ENCODE data around the gene HS3ST3A1. TPM values are rescaled to one million over a fixed set of nuclear protein-coding genes. Genes with fewer than 3 reads are reported as not detected.

Gene HS3ST3A1
- total and polyA plus RNA-seq, 2 experiments from 2014 or later = 39.2 to 85.1 TPM

GRCh38 chr17:13572581-13572980 lies 29.1 kb downstream of the HS3ST3A1 start:
- H3K9ac ChIP-seq = no peak overlapping the region
- H2AFZ ChIP-seq = no peak overlapping the region
- peaks cover 32% of the 10 kb centered on the region for H3F3A ChIP-seq (ENCODE audit: insufficient read depth)
- H3K9me3 ChIP-seq (ENCODE audit: low read depth) = no peaks in the 10 kb centered on the region
- H3K36me3 ChIP-seq (ENCODE audit: low read depth) = peaks cover 6% of the 10 kb centered on the region; the same call in 1 of the 2 replicates
- no peak for TF ChIP-seq EZH2 (IDR thresholded peaks at IDR 0.05; ENCODE audit: insufficient read depth, poor library complexity, severe bottlenecking)
- TF ChIP-seq EZH2phosphoT487 (IDR thresholded peaks at IDR 0.05; ENCODE audit: insufficient read depth, low read depth) = no peak
- no peak overlapping the region for H3K4me2 ChIP-seq (ENCODE audit: unreplicated experiment)
- H3K4me1 ChIP-seq (ENCODE audit: insufficient read depth) = peaks cover 43% of the 10 kb centered on the region
- DNase-seq = no peak
- H3K4me3 ChIP-seq = no peak overlapping the region
- H4K20me1 ChIP-seq (ENCODE audit: insufficient read depth) = no peaks in the 10 kb centered on the region
- no peak overlapping the region for H3K27ac ChIP-seq
- H3K9me2 ChIP-seq (ENCODE audit: insufficient read depth) = no peaks in the 10 kb centered on the region
- 47 to 51% methylated on average over 3 of the region's 3 CpGs for WGBS, 2 experiments (ENCODE audit: low coverage in 1 of 2, low lambda C conversion rate in 2 of 2, missing lambda C conversion rate in 2 of 2)
- in situ Hi-C loops (cut with MboI) = no loop called here
- no peaks in the 10 kb centered on the region for H3K27me3 ChIP-seq (replicated peaks; ENCODE audit: insufficient read depth)
- peaks cover 100% of the 10 kb centered on the region for H3K79me2 ChIP-seq (ENCODE audit: insufficient read depth)

GRCh38 chr17:13569398-13570123 lies 32.2 kb downstream of the HS3ST3A1 start:
- no peak overlapping the region for H2AFZ ChIP-seq
- peaks cover 55% of the 10 kb centered on the region for H3F3A ChIP-seq (ENCODE audit: insufficient read depth)
- H3K4me2 ChIP-seq (ENCODE audit: unreplicated experiment) = peak overlapping the region; percentile 23
- peaks cover 100% of the 10 kb centered on the region for H3K79me2 ChIP-seq (ENCODE audit: insufficient read depth)
- no peak for DNase-seq
- no peaks in the 10 kb centered on the region for H3K27me3 ChIP-seq (replicated peaks; ENCODE audit: insufficient read depth)
- TF ChIP-seq EZH2phosphoT487 (IDR thresholded peaks at IDR 0.05; ENCODE audit: insufficient read depth, low read depth) = no peak
- no peak for TF ChIP-seq EZH2 (IDR thresholded peaks at IDR 0.05; ENCODE audit: insufficient read depth, poor library complexity, severe bottlenecking)
- peaks cover 19% of the 10 kb centered on the region for H3K36me3 ChIP-seq (ENCODE audit: low read depth)
- H4K20me1 ChIP-seq (ENCODE audit: insufficient read depth) = no peaks in the 10 kb centered on the region
- H3K4me3 ChIP-seq = no peak overlapping the region
- peaks cover 43% of the 10 kb centered on the region for H3K4me1 ChIP-seq (ENCODE audit: insufficient read depth)
- no peaks in the 10 kb centered on the region for H3K9me2 ChIP-seq (ENCODE audit: insufficient read depth)
- WGBS, 2 experiments (ENCODE audit: low coverage in 1 of 2, low lambda C conversion rate in 2 of 2, missing lambda C conversion rate in 2 of 2) = 86 to 88% methylated on average over 7 of the region's 7 CpGs
- H3K27ac ChIP-seq = peak overlapping the region; percentile 20
- H3K9ac ChIP-seq = no peak overlapping the region
- no peaks in the 10 kb centered on the region for H3K9me3 ChIP-seq (ENCODE audit: low read depth)
- in situ Hi-C loops (cut with MboI) = no loop called here

GRCh38 chr17:13568582-13569397 lies 32.9 kb downstream of the HS3ST3A1 start:
- H3K27me3 ChIP-seq (replicated peaks; ENCODE audit: insufficient read depth) = no peaks in the 10 kb centered on the region
- DNase-seq = no peak
- no peak overlapping the region for H3K4me3 ChIP-seq
- H3K79me2 ChIP-seq (ENCODE audit: insufficient read depth) = peaks cover 100% of the 10 kb centered on the region
- no peaks in the 10 kb centered on the region for H4K20me1 ChIP-seq (ENCODE audit: insufficient read depth)
- no peak overlapping the region for H2AFZ ChIP-seq
- in situ Hi-C loops (cut with MboI) = no loop called here
- peaks cover 55% of the 10 kb centered on the region for H3F3A ChIP-seq (ENCODE audit: insufficient read depth)
- H3K4me2 ChIP-seq (ENCODE audit: unreplicated experiment) = no peak overlapping the region
- peak overlapping the region; percentile 20; the same call in 1 of the 2 replicates for H3K27ac ChIP-seq
- H3K9ac ChIP-seq = no peak overlapping the region
- H3K9me3 ChIP-seq (ENCODE audit: low read depth) = no peaks in the 10 kb centered on the region
- H3K4me1 ChIP-seq (ENCODE audit: insufficient read depth) = peaks cover 50% of the 10 kb centered on the region
- H3K36me3 ChIP-seq (ENCODE audit: low read depth) = peaks cover 19% of the 10 kb centered on the region
- TF ChIP-seq EZH2phosphoT487 (IDR thresholded peaks at IDR 0.05; ENCODE audit: insufficient read depth, low read depth) = no peak
- TF ChIP-seq EZH2 (IDR thresholded peaks at IDR 0.05; ENCODE audit: insufficient read depth, poor library complexity, severe bottlenecking) = no peak
- WGBS, 2 experiments (ENCODE audit: low coverage in 1 of 2, low lambda C conversion rate in 2 of 2, missing lambda C conversion rate in 2 of 2) = 73 to 74% methylated on average over 7 of the region's 7 CpGs
- H3K9me2 ChIP-seq (ENCODE audit: insufficient read depth) = no peaks in the 10 kb centered on the region

GRCh38 chr17:13563866-13564265 lies 37.9 kb downstream of the HS3ST3A1 start:
- in situ Hi-C loops (cut with MboI) = no loop called here
- peak overlapping the region; percentile 87 for H3K27ac ChIP-seq

More at GRCh38 chr17:13563866-13564265, 37.9 kb downstream of the HS3ST3A1 start:
- H3K27me3 ChIP-seq (replicated peaks; ENCODE audit: insufficient read depth) = no peaks in the 10 kb centered on the region
- H4K20me1 ChIP-seq (ENCODE audit: insufficient read depth) = no peaks in the 10 kb centered on the region
- H3K9me2 ChIP-seq (ENCODE audit: insufficient read depth) = no peaks in the 10 kb centered on the region
- no peak overlapping the region for H3K9ac ChIP-seq
- H3K9me3 ChIP-seq (ENCODE audit: low read depth) = no peaks in the 10 kb centered on the region
- no peak for DNase-seq
- H3F3A ChIP-seq (ENCODE audit: insufficient read depth) = peaks cover 71% of the 10 kb centered on the region
- H3K4me3 ChIP-seq = no peak overlapping the region
- H2AFZ ChIP-seq = no peak overlapping the region
- H3K4me1 ChIP-seq (ENCODE audit: insufficient read depth) = peaks cover 56% of the 10 kb centered on the region
- peaks cover 94% of the 10 kb centered on the region for H3K79me2 ChIP-seq (ENCODE audit: insufficient read depth)
- no peak for TF ChIP-seq EZH2 (IDR thresholded peaks at IDR 0.05; ENCODE audit: insufficient read depth, poor library complexity, severe bottlenecking)
- TF ChIP-seq EZH2phosphoT487 (IDR thresholded peaks at IDR 0.05; ENCODE audit: insufficient read depth, low read depth) = no peak
- WGBS, 2 experiments (ENCODE audit: low coverage in 1 of 2, low lambda C conversion rate in 2 of 2, missing lambda C conversion rate in 2 of 2) = 78 to 82% methylated on average over 3 of the region's 3 CpGs
- H3K4me2 ChIP-seq (ENCODE audit: unreplicated experiment) = no peak overlapping the region
- H3K36me3 ChIP-seq (ENCODE audit: low read depth) = peaks cover 19% of the 10 kb centered on the region

Data from GM23248 (cell line).